ENCODE results near the gene AKR7A2. TPM values are rescaled to one million over a fixed set of nuclear protein-coding genes. Genes with fewer than 3 reads are reported as not detected.
A peak's percentile ranks its signal among the peaks of the same experiment; 100 is the strongest.

Gene AKR7A2
- total and polyA plus RNA-seq, 2 experiments from 2014 or later, result 20.8 to 53.6 TPM

DNA sequence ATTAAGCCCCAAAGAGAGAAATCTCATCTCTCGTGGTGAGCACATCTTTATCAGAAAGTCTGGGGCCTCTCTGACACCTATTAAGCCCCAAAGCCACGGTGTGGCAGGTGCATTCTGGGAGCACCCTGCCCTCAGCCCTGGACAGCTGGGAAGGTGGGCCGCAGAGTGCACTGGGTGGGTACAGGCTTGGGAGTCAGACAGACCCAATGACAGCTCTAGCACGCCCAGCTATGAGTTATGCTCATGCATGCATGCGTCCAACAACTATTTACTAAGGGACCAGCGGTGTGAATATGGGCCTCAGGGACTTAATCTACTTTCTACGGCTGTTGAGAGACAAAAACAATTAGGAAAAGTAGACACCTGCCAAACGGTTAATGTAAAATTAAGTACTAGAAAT is 46.8 kb upstream of the AKR7A2 start:
- Histone ChIP-seq H3K79me2 (replicated peaks; ENCODE audit: insufficient read depth) (peaks cover 60% of the 10 kb centered on the region), H3K36me3 (ENCODE audit: insufficient read depth) (no peaks in the 10 kb centered on the region), H3K27ac (ENCODE audit: low read depth) (0 out of 2 replicates have a peak overlapping the region, but pooled peaks have one; percentile 14), H3K4me1 (ENCODE audit: insufficient read depth) (peaks cover 12% of the 10 kb centered on the region), H4K20me1 (replicated peaks; ENCODE audit: insufficient read depth) (peaks cover 39% of the 10 kb centered on the region), H3K27me3 (ENCODE audit: insufficient read depth) (no peaks in the 10 kb centered on the region), H3K4me2 (no peak overlapping the region), H3F3A (replicated peaks; ENCODE audit: low read depth) (0 out of 2 replicates have a peak, but pooled peaks cover 13% of the 10 kb centered on the region), H2AFZ (no peak overlapping the region), H3K9me2 (ENCODE audit: insufficient read depth) (no peaks in the 10 kb centered on the region), H3K4me3 (no peak overlapping the region)
- H3K4me3 Mint-ChIP-seq, result no peak overlapping the region
- no peaks in the 10 kb centered on the region for H3K9me3 Mint-ChIP-seq
- H3K36me3 Mint-ChIP-seq (ENCODE audit: low read depth), result peaks cover 37% of the 10 kb centered on the region
- H3K4me1 Mint-ChIP-seq, result peaks cover 38% of the 10 kb centered on the region
- TF ChIP-seq REST (IDR thresholded peaks at IDR 0.05; ENCODE audit: unreplicated experiment) (no peak), POLR2AphosphoS5 (IDR thresholded peaks at IDR 0.05; ENCODE audit: low read depth) (no peak), STAT1 (IDR thresholded peaks at IDR 0.05; ENCODE audit: unreplicated experiment) (no peak), CREB1 (CRISPR knock-in tag; IDR thresholded peaks at IDR 0.05; ENCODE audit: low read depth) (no peak), ZNF114 (CRISPR knock-in tag; IDR thresholded peaks at IDR 0.05) (no peak)
- no peak for ATAC-seq
- no peak for DNase-seq (ENCODE audit: low spot score)
- no peak overlapping the region for H3K27ac Mint-ChIP-seq
- H3K27me3 Mint-ChIP-seq (ENCODE audit: insufficient read depth, low read depth, poor library complexity), result peaks cover 17% of the 10 kb centered on the region

DNA sequence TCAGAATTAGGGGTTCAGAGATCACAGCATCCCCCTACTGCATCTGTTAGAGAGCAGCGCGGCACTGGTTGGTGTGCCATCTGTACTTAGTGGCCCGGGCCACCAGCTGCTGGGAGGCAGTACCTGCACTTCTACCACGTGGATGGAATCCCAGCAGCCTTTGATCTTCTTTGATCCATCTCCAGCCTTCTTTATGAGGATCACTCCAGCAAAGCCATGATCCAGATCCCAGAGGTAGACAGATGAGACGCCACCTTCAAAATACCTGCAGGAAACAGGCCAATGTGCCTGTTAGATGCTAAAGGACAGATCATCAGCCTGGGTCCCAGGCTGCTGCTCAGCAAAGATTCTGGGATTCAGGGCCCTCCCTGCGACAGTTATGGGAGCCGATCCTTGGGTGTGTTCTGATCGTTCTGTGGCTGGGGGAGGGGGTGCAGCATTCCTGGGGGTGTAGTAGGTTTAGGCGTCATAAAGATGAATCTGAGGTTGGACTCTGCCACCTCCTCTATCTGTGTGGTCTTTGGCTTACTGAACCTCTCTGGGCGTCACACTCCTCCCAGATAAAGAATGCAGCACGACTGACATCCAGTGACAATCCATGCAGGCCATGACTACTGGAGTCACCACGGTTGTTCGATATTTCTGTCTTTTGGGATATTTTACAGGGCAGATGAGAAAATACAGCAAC is 45.5 kb upstream of the AKR7A2 start:
- ATAC-seq (no peak), DNase-seq (ENCODE audit: low spot score) (no peak)
- H3K27me3 Mint-ChIP-seq (ENCODE audit: insufficient read depth, low read depth, poor library complexity), result peaks cover 19% of the 10 kb centered on the region
- Histone ChIP-seq H2AFZ (no peak overlapping the region), H3K4me2 (no peak overlapping the region), H3K36me3 (ENCODE audit: insufficient read depth) (0 out of 2 replicates have a peak, but pooled peaks cover 2% of the 10 kb centered on the region), H3F3A (replicated peaks; ENCODE audit: low read depth) (0 out of 2 replicates have a peak, but pooled peaks cover 11% of the 10 kb centered on the region), H3K4me1 (ENCODE audit: insufficient read depth) (peaks cover 15% of the 10 kb centered on the region), H3K27ac (ENCODE audit: low read depth) (no peak overlapping the region), H4K20me1 (replicated peaks; ENCODE audit: insufficient read depth) (peaks cover 32% of the 10 kb centered on the region), H3K79me2 (replicated peaks; ENCODE audit: insufficient read depth) (peaks cover 47% of the 10 kb centered on the region), H3K9me2 (ENCODE audit: insufficient read depth) (no peaks in the 10 kb centered on the region), H3K4me3 (no peak overlapping the region), H3K27me3 (ENCODE audit: insufficient read depth) (no peaks in the 10 kb centered on the region)
- peaks cover 36% of the 10 kb centered on the region for H3K36me3 Mint-ChIP-seq (ENCODE audit: low read depth)
- no peak overlapping the region for H3K4me3 Mint-ChIP-seq
- no peak for TF ChIP-seq JUNB (IDR thresholded peaks at IDR 0.05; ENCODE audit: unreplicated experiment)
- TF ChIP-seq, protein P1, sequence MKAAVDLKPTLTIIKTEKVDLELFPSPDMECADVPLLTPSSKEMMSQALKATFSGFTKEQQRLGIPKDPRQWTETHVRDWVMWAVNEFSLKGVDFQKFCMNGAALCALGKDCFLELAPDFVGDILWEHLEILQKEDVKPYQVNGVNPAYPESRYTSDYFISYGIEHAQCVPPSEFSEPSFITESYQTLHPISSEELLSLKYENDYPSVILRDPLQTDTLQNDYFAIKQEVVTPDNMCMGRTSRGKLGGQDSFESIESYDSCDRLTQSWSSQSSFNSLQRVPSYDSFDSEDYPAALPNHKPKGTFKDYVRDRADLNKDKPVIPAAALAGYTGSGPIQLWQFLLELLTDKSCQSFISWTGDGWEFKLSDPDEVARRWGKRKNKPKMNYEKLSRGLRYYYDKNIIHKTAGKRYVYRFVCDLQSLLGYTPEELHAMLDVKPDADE (IDR thresholded peaks at IDR 0.05), result no peak
- no peak for TF ChIP-seq EZH2phosphoT487 (IDR thresholded peaks at IDR 0.05; ENCODE audit: unreplicated experiment)
- TF ChIP-seq STAT1 (IDR thresholded peaks at IDR 0.05; ENCODE audit: unreplicated experiment), result no peak
- TF ChIP-seq REST (IDR thresholded peaks at IDR 0.05; ENCODE audit: unreplicated experiment), result no peak
- TF ChIP-seq NANOG (IDR thresholded peaks at IDR 0.05; ENCODE audit: borderline replicate concordance), result no peak
- no peaks in the 10 kb centered on the region for H3K9me3 Mint-ChIP-seq
- H3K4me1 Mint-ChIP-seq, result peaks cover 48% of the 10 kb centered on the region
- H3K27ac Mint-ChIP-seq, result no peak overlapping the region
